Calu3 (cell line): Measurements from ENCODE around the gene MAP2K7. TPM values are rescaled to one million over a fixed set of nuclear protein-coding genes. Genes with fewer than 3 reads are reported as not detected.
"Not testable (repeated sequence)": the region's sequence is repeated elsewhere in the genome, so short reads cannot be mapped to it uniquely, and the experiment has no call there.

Experiments
- BruUV-seq: library from RNA; stranded (reverse); fragments of 400-500 nt; replicated peaks from 2 replicates; lab custom pipeline; 2021; lab: Mats Ljungman, UMichigan
- CTCF ChIA-PET: fragments of 300-600 bp; sonication (Branson Sonifier 250); formaldehyde crosslinking; loops from one replicate; lab custom pipeline; 2022; ENCODE audit warnings: antibody characterized with exemption; lab: Charles Lee
- DNase-seq: peaks from one replicate; pipeline ENCODE4 v3.0.0; 2022
- H3K27ac Mint-ChIP-seq: one replicate; pipeline ENCODE4 v1.8.0; 2022; ENCODE audit warnings: mixed read lengths; ENCODE audit not compliant: unreplicated experiment
- H3K27me3 Mint-ChIP-seq: one replicate; pipeline ENCODE4 v1.8.0; 2022; ENCODE audit warnings: mixed read lengths; ENCODE audit not compliant: unreplicated experiment
- H3K36me3 Mint-ChIP-seq: one replicate; pipeline ENCODE4 v1.8.0; 2022; ENCODE audit warnings: mild to moderate bottlenecking, moderate library complexity, mixed read lengths; ENCODE audit not compliant: insufficient read depth, unreplicated experiment
- H3K4me1 Mint-ChIP-seq: one replicate; pipeline ENCODE4 v1.8.0; 2022; ENCODE audit warnings: mild to moderate bottlenecking, low read depth, mixed read lengths; ENCODE audit not compliant: unreplicated experiment
- H3K4me3 Mint-ChIP-seq: one replicate; pipeline ENCODE4 v1.8.0; 2022; ENCODE audit warnings: mild to moderate bottlenecking, low read depth, moderate library complexity, mixed read lengths; ENCODE audit not compliant: unreplicated experiment
- H3K9me3 Mint-ChIP-seq: one replicate; pipeline ENCODE4 v1.8.0; 2022; ENCODE audit warnings: low read depth, mixed read lengths; ENCODE audit not compliant: unreplicated experiment
- intact Hi-C: fragments of 100-400 bp; cut with micrococcal nuclease; formaldehyde crosslinking; loops from one replicate; pipeline ENCODE4 v1.10.0; 2022; ENCODE audit not compliant: unreplicated experiment
- total RNA-seq: library from RNA; stranded (reverse); gene quantifications from 2 replicates; pipeline ENCODE4 v1.2.3, GENCODE V29; 2022
- TF ChIP-seq, protein P1 (sequence below): fragments of 200-600 bp; IDR thresholded peaks from one replicate; pipeline ENCODE4 v1.8.0; 2022; ENCODE audit warnings: antibody characterized with exemption; ENCODE audit not compliant: unreplicated experiment

Gene MAP2K7
- total RNA-seq, 1 experiment from 2014 or later: 28.0 TPM

- H3K9me3 Mint-ChIP-seq: no peaks in the 10 kb centered on the region
- H3K4me3 Mint-ChIP-seq: no peak overlapping the region
- BruUV-seq: no TSS peak
- H3K36me3 Mint-ChIP-seq: peaks cover 54% of the 10 kb centered on the region
- intact Hi-C loops: no loop called here
- no peaks in the 10 kb centered on the region for H3K27me3 Mint-ChIP-seq
- TF ChIP-seq, protein P1, sequence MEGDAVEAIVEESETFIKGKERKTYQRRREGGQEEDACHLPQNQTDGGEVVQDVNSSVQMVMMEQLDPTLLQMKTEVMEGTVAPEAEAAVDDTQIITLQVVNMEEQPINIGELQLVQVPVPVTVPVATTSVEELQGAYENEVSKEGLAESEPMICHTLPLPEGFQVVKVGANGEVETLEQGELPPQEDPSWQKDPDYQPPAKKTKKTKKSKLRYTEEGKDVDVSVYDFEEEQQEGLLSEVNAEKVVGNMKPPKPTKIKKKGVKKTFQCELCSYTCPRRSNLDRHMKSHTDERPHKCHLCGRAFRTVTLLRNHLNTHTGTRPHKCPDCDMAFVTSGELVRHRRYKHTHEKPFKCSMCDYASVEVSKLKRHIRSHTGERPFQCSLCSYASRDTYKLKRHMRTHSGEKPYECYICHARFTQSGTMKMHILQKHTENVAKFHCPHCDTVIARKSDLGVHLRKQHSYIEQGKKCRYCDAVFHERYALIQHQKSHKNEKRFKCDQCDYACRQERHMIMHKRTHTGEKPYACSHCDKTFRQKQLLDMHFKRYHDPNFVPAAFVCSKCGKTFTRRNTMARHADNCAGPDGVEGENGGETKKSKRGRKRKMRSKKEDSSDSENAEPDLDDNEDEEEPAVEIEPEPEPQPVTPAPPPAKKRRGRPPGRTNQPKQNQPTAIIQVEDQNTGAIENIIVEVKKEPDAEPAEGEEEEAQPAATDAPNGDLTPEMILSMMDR: peak; percentile 33
- peak; percentile 51 for DNase-seq
- CTCF ChIA-PET: interaction anchor here (0.6 to 1.4 kb wide), 3 partner anchors 8 to 132 kb away, joined by 4 to 8 read pairs (median 6); partner anchors contain the start of genes SNAPC2 and TIMM44
- H3K4me1 Mint-ChIP-seq: peaks cover 8% of the 10 kb centered on the region
- H3K27ac Mint-ChIP-seq: no peak overlapping the region
Observed at GRCh38 chr19:7928741-7929701, 25.3 kb downstream of the MAP2K7 start.

GRCh38 chr19:7930030-7930429, 26.4 kb downstream of the MAP2K7 start:
- CTCF ChIA-PET: interaction anchor here (0.7 kb wide), 1 partner anchor 28 kb away, joined by 5 read pairs; no protein-coding TSS in a partner anchor
- H3K4me1 Mint-ChIP-seq, H3K9me3 Mint-ChIP-seq, DNase-seq, BruUV-seq, H3K27ac Mint-ChIP-seq, H3K27me3 Mint-ChIP-seq, intact Hi-C loops, H3K4me3 Mint-ChIP-seq: not testable (repeated sequence)
- peaks cover 58% of the 10 kb centered on the region for H3K36me3 Mint-ChIP-seq

GRCh38 chr19:7930765-7931164, 27.1 kb downstream of the MAP2K7 start:
- DNase-seq: no peak
- Mint-ChIP-seq H3K36me3 (peaks cover 58% of the 10 kb centered on the region), H3K27me3 (no peaks in the 10 kb centered on the region), H3K9me3 (no peaks in the 10 kb centered on the region), H3K27ac (no peak overlapping the region), H3K4me1 (peaks cover 8% of the 10 kb centered on the region), H3K4me3 (no peak overlapping the region)
- intact Hi-C loops: no loop called here
- TF ChIP-seq, protein P1: no peak
- CTCF ChIA-PET: no interaction called here
- no TSS peak for BruUV-seq

GRCh38 chr19:7931221-7932061, 27.8 kb downstream of the MAP2K7 start:
- no peak overlapping the region for H3K27ac Mint-ChIP-seq
- intact Hi-C loops: no loop called here
- peaks cover 59% of the 10 kb centered on the region for H3K36me3 Mint-ChIP-seq
- no TSS peak for BruUV-seq
- H3K4me3 Mint-ChIP-seq: no peak overlapping the region
- peaks cover 8% of the 10 kb centered on the region for H3K4me1 Mint-ChIP-seq
- no peaks in the 10 kb centered on the region for H3K27me3 Mint-ChIP-seq
- TF ChIP-seq, protein P1: no peak
- no peaks in the 10 kb centered on the region for H3K9me3 Mint-ChIP-seq
- DNase-seq: no peak
- CTCF ChIA-PET: no interaction called here
